Left ventricle myocardium inferior (tissue), 1 donor: ENCODE results near the gene KLF15. TPM values are rescaled to one million over a fixed set of nuclear protein-coding genes. Genes with fewer than 3 reads are reported as not detected.

Experiments
- DNase-seq: peaks from one replicate; pipeline ENCODE4 v3.0.0-alpha.2; 2020
- H3K27ac ChIP-seq: fragments of 200-600 bp; replicated peaks from 2 replicates; pipeline ENCODE4 v1.8.0; 2021
- H3K27me3 ChIP-seq: fragments of 200-600 bp; 2 replicates; pipeline ENCODE4 v1.8.0; 2021; ENCODE audit warnings: low read depth
- H3K36me3 ChIP-seq: fragments of 200-600 bp; 2 replicates; pipeline ENCODE4 v1.8.0; 2021
- H3K4me1 ChIP-seq: fragments of 200-600 bp; 2 replicates; pipeline ENCODE4 v1.8.0; 2021
- H3K4me3 ChIP-seq: fragments of 200-600 bp; 2 replicates; pipeline ENCODE4 v1.8.0; 2021; ENCODE audit warnings: mild to moderate bottlenecking, moderate library complexity
- H3K9me3 ChIP-seq: fragments of 200-600 bp; replicated peaks from 2 replicates; pipeline ENCODE4 v1.8.0; 2021
- CTCF ChIP-seq: fragments of 200-600 bp; IDR thresholded peaks from 2 replicates; pipeline ENCODE4 v1.8.0; 2021; ENCODE audit warnings: antibody characterized with exemption, mild to moderate bottlenecking, borderline replicate concordance
- intact Hi-C: fragments of 100-400 bp; cut with micrococcal nuclease; formaldehyde crosslinking; loops from one replicate; pipeline ENCODE4 v1.11.0; 2022
- total RNA-seq: library from RNA; stranded (reverse); fragmentation: NEBNext Ultra II Directional; extraction: Animal tissue kit (Norgen Biotek cat#: 25700); gene quantifications from one replicate; pipeline ENCODE4 v1.2.1, GENCODE V29; 2021
- donor health status: DM: no; HTN: yes; CAD: no; lungs with severe emphysema.

The KLF15 gene
- total RNA-seq, 1 donor from 2014 or later = 44.6 TPM

- Histone ChIP-seq H3K27me3 (no peaks in the 10 kb centered on the region), H3K27ac (peak overlapping the region; percentile 7), H3K4me1 (peaks cover 100% of the 10 kb centered on the region), H3K9me3 (no peaks in the 10 kb centered on the region), H3K4me3 (no peak overlapping the region), H3K36me3 (peaks cover 19% of the 10 kb centered on the region)
- intact Hi-C loops = loop anchor here (10.0 kb wide), 1 partner anchor 86 kb away; no protein-coding TSS in a partner anchor
- no peak for TF ChIP-seq CTCF
- DNase-seq = no peak
Observed at GRCh38 chr3:126350502-126351085, 6.6 kb downstream of the KLF15 start.

- Histone ChIP-seq H3K4me1 (peaks cover 99% of the 10 kb centered on the region), H3K27ac (peak overlapping the region; percentile 35), H3K27me3 (no peaks in the 10 kb centered on the region), H3K36me3 (peaks cover 19% of the 10 kb centered on the region), H3K4me3 (no peak overlapping the region), H3K9me3 (no peaks in the 10 kb centered on the region)
- DNase-seq = no peak
- intact Hi-C loops = loop anchor here (10.0 kb wide), 1 partner anchor 85 kb away; no protein-coding TSS in a partner anchor
- no peak for TF ChIP-seq CTCF
Observed at GRCh38 chr3:126349611-126350501, 7.4 kb downstream of the KLF15 start.

GRCh38 chr3:126349071-126349470 lies 8.1 kb downstream of the KLF15 start:
- Histone ChIP-seq H3K4me1 (peaks cover 98% of the 10 kb centered on the region), H3K4me3 (no peak overlapping the region), H3K9me3 (no peaks in the 10 kb centered on the region), H3K36me3 (peaks cover 19% of the 10 kb centered on the region), H3K27me3 (no peaks in the 10 kb centered on the region), H3K27ac (peak overlapping the region; percentile 35)
- TF ChIP-seq CTCF = no peak
- intact Hi-C loops = no loop called here
- no peak for DNase-seq

GRCh38 chr3:126348308-126348920 lies 8.8 kb downstream of the KLF15 start:
- no peak for TF ChIP-seq CTCF
- no peak for DNase-seq
- Histone ChIP-seq H3K27me3 (no peaks in the 10 kb centered on the region), H3K4me3 (no peak overlapping the region), H3K9me3 (no peaks in the 10 kb centered on the region), H3K36me3 (peaks cover 19% of the 10 kb centered on the region), H3K27ac (peak overlapping the region; percentile 35), H3K4me1 (peaks cover 97% of the 10 kb centered on the region)
- intact Hi-C loops = no loop called here

- Histone ChIP-seq H3K27me3 (no peaks in the 10 kb centered on the region), H3K9me3 (no peaks in the 10 kb centered on the region), H3K4me1 (peaks cover 93% of the 10 kb centered on the region), H3K36me3 (peaks cover 19% of the 10 kb centered on the region), H3K27ac (peak overlapping the region; percentile 37), H3K4me3 (no peak overlapping the region)
- no peak for DNase-seq
- TF ChIP-seq CTCF = no peak
- intact Hi-C loops = no loop called here
Observed at GRCh38 chr3:126347543-126348161, 9.6 kb downstream of the KLF15 start.
